ENCODE results near the gene OCIAD1.

The OCIAD1 gene

DNA sequence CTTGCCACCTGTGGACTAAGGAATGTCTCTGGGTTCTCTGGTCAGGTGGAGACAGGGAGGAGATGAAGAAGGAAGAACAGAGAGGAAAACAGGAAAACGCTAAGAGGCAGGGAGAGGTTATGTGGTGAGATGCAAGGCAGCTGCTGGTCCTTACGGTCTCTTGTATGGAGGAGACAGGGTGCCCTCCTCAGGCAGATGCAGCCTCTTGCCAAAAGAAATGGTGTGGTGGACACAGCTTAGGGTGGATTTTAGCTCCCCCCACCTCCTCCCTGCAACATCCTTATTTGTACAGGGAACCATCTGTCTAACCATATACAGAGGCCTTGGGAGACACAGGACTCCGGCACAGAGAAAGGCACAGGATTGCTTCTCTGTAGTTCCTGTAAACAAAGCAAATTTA lies 66.0 kb downstream of the OCIAD1 start:
- DNase-seq = no peak

DNA sequence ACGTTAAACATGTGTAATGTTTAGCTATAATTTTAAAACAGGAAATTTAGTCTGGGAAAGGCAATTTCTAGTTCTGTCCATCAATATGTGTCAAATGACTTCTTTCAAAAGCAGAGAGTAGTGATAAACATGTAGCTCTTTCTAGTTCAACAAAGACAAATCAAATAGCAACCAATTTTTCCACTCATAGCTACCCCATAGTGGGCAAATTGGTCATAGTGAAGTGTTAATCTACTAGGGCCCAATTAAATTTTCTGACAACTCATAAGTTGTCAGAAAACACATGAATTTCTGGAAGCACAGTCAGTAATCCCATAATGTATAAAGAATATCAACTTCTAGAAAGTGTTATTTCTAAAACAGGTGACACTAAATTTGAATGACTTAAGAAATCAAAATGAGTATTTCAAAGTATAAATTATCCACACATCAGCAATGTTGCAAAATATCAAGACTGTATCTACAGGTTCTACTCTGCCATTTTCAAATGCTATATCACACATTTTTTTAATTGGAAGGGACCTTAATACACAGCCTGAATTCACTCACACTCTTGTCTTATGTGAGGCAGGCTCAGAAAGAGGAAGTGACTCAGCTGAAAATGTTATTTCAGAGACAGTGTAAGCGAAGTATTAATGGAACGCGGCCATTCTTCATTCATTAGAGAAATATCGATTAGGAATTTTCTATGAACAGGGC lies 68.0 kb downstream of the OCIAD1 start:
- DNase-seq = peak; percentile 25

- no peak for DNase-seq
These were observed 68.5 kb downstream of the OCIAD1 start for GRCh38 chr4:48899432-48899749.

GRCh38 chr4:48899950-48900349 lies 69.1 kb downstream of the OCIAD1 start:
- no peak for DNase-seq

DNA sequence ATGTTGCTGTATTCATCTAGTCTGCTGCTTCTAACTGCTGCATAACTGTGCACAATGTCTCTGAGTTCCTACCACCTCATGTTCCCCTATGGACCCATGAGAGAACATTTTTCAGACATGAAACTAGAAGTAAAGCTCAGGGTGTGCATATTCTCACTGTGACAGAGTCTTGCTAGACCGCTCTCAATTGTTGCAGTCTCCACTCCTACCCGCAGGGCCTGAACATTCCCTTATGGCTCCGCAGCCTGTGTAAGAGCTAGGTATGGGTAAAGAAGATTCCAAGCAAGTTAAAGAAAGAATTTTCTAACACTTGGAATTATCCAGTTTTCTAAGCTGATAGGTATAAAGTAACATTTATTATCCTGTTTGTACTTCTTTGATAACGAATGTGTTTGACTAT lies 70.3 kb downstream of the OCIAD1 start:
- no peak for DNase-seq

GRCh38 chr4:48902266-48902665 lies 71.4 kb downstream of the OCIAD1 start:
- DNase-seq = no peak

- DNase-seq = no peak
These were observed 73.2 kb downstream of the OCIAD1 start for GRCh38 chr4:48904101-48904500.

GRCh38 chr4:48904541-48905142 lies 73.8 kb downstream of the OCIAD1 start:
- no peak for DNase-seq

GRCh38 chr4:48905363-48906015 lies 74.6 kb downstream of the OCIAD1 start:
- no peak for DNase-seq

- DNase-seq = peak; percentile 89
These were observed 75.6 kb downstream of the OCIAD1 start, which contains the start of gene OCIAD2 for GRCh38 chr4:48906206-48907173. OCIAD2 (minus strand) TSS chr4:48906774; CDS start chr4:48904549, 2,225 bp downstream.

- DNase-seq = no peak
These were observed 77.0 kb downstream of the OCIAD1 start for GRCh38 chr4:48907706-48908477.

DNA sequence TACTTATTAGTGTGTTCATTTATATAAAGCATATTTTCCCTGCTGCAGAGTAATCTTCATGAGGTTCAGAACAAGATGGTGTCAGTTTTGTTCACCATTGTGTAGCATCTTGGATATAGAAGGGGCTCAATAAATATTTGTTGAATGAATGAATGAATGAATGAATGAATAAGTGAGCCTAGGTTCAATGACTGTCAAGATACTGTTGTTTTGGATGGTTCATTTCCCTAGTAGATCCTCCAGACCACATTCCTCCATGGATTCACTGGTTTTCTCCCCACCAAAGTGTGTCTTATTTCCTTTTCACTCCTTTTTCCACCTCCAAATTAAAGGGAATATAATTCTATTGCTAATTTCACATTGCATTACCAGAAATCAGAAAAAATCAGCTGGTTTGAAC lies 77.8 kb downstream of the OCIAD1 start:
- no peak for DNase-seq

- peak; percentile 89 for DNase-seq
These were observed 78.8 kb downstream of the OCIAD1 start for GRCh38 chr4:48909697-48910096.

DNA sequence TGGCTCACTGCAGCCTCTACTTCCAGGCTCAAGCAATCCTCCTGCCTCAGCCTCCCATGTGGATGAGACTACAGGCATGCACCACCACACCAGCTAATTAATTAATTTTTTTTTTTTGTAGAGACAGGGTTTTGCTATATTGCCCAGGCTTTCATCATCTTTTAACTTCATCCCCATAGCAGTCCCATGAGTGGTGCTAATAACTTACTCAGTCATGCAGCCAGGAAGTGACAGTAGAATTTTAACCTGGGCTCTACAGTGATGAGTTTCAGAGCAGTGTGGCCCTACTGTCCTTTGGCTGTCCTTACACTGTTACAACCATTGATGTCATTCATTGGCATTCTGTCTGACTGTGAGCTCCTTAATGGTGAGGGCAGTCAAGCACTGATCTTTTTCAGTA lies 79.6 kb downstream of the OCIAD1 start:
- no peak for DNase-seq
